Measurements from ENCODE around the gene IFNA17.
"Not testable (repeated sequence)": the region's sequence is repeated elsewhere in the genome, so short reads cannot be mapped to it uniquely, and the experiment has no call there.

DNA sequence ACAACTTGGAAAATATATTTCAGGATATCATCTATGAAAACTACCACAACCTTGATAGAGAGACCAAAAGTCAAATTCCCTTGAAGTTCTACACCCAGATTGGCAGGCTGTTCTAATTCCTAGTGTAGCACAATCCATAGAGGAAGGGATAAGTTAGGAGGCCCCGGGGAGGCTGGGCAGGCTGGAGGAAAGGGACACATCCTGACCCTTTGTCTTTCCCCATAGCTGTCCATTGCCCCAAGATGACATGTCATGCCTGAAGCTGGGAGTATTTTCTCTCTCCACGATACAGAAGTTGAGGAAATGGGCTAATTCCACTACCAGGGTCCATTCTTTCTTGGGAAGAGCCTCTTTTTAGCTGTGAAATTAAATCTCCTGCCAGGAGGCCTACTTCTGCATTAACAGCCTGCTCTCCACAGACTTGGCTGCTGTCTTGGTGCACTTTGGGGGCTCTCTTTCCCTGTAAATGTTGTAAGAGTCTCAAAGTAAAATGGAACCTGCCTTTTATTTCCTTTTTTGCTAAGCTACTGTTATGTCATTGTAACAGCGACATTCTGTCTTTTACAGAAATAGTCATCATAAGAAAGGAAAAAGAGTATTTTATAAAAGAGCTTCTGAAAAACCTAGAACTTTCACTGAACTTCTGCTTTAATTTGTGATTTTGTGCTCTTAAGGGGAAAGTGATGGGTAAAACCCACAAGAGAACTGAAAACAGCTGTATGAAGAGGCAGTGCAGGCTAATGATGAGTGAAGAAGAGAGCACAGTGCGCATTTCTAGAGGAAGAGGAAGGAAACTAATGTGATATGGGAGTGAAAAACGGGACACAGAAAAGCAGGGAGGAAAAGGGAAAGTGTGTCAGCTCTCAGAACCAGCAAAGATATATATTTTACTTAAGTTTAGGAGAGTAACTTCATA, 14.4 kb downstream of the IFNA17 start:
- TF ChIP-seq FOXK2 (IDR thresholded peaks at IDR 0.05); FOXM1 (IDR thresholded peaks at IDR 0.05; ENCODE audit: borderline replicate concordance); SP1 (IDR thresholded peaks at IDR 0.05); HDGF (IDR thresholded peaks at IDR 0.05; ENCODE audit: borderline replicate concordance); BHLHE40 (IDR thresholded peaks at IDR 0.05; ENCODE audit: borderline replicate concordance); ARNT (IDR thresholded peaks at IDR 0.05); L3MBTL2 (conservative IDR thresholded peaks at IDR 0.05); SUZ12 (IDR thresholded peaks at IDR 0.05); FOXA1 (IDR thresholded peaks at IDR 0.05); TARDBP (IDR thresholded peaks at IDR 0.05): not testable (repeated sequence)

Measured in HEK293T (cell line).